HepG2 (cell line): Measurements from ENCODE around the gene CLEC2A. TPM values are rescaled to one million over a fixed set of nuclear protein-coding genes. Genes with fewer than 3 reads are reported as not detected.

Experiments used
- ATAC-seq: fragments of 200-7000 bp; cut with Tn5 transposase; 3 replicates; pipeline ENCODE4 v1.9.1; 2020; ENCODE audit warnings: mild to moderate bottlenecking, moderate library complexity
- BruUV-seq: library from RNA; stranded (reverse); fragments of 400-500 nt; replicated peaks from 2 replicates; lab custom pipeline; 2021; lab: Mats Ljungman, UMichigan
- CTCF ChIA-PET: fragments of 300-600 bp; formaldehyde crosslinking; extraction: SDS; loops from one replicate; lab custom pipeline; 2021; ENCODE audit warnings: low total read pairs, inconsistent platforms, low intra/inter-chr PET ratio; lab: Yijun Ruan, JAX
- POLR2A ChIA-PET: fragments of 350-600 bp; sonication (Branson Sonifier 250); formaldehyde crosslinking; loops from one replicate; lab custom pipeline; 2020; ENCODE audit warnings: antibody characterized with exemption, inconsistent platforms; lab: Yijun Ruan, JAX
- DNase-seq: peaks from one replicate; pipeline ENCODE4 v3.0.0-alpha.2; 2015; ENCODE audit warnings: low spot score
- FAIRE-seq: peaks from 3 replicates; lab custom pipeline; 2011; peaks lifted over from hg19 to GRCh38; lab: Jason Lieb, UNC
- H2AFZ ChIP-seq: one replicate; pipeline ENCODE4 v1.6.1; 2011; ENCODE audit warnings: low read length, inconsistent platforms
- H3K27ac ChIP-seq: fragments of 300-600 bp; 3 replicates; pipeline ENCODE4 v1.8.0; 2011; ENCODE audit warnings: mixed run types, mild to moderate bottlenecking, mixed read lengths, low read length, inconsistent platforms; ENCODE audit not compliant: insufficient read depth; ENCODE audit errors: extremely low read length
- H3K27me3 ChIP-seq, 2 experiments: fragments of 200-600 bp in 1 of 2; 2 replicates in 1 of 2; 3 replicates in 1 of 2; pipeline versions ENCODE4 v1.6.0 to v1.8.0; 2011; ENCODE audit warnings: low read length in 2 of 2, mild to moderate bottlenecking in 2 of 2, moderate library complexity in 2 of 2, inconsistent platforms in 1 of 2; ENCODE audit not compliant: insufficient read depth in 2 of 2, control insufficient read depth in 1 of 2
- H3K36me3 ChIP-seq, 2 experiments: fragments of 200-600 bp in 1 of 2; replicated peaks in 1 of 2; 2 replicates in 1 of 2; 3 replicates in 1 of 2; pipeline versions ENCODE4 v1.5.1 to v1.8.0; 2011; ENCODE audit warnings: low read length in 2 of 2, inconsistent platforms in 1 of 2; ENCODE audit not compliant: insufficient read depth in 2 of 2, control insufficient read depth in 1 of 2
- H3K4me1 ChIP-seq: 2 replicates; pipeline ENCODE4 v1.5.1; 2012; ENCODE audit warnings: low read length, inconsistent platforms; ENCODE audit not compliant: insufficient read depth
- H3K4me2 ChIP-seq: 2 replicates; pipeline ENCODE4 v1.6.0; 2011; ENCODE audit warnings: low read depth, low read length, inconsistent platforms
- H3K4me3 ChIP-seq, 3 experiments: fragments of 200-600 bp in 1 of 3; sonication (generic), shearing (Covaris generic) in 1 of 3; replicated peaks in 1 of 3; 2 replicates each; pipeline ENCODE4 v1.5.1; 2011 to 2016; ENCODE audit warnings: low read length in 3 of 3, inconsistent platforms in 2 of 3, low read depth in 2 of 3, mild to moderate bottlenecking in 2 of 3, control low read depth in 1 of 3, mixed read lengths in 1 of 3; ENCODE audit not compliant: insufficient read depth in 1 of 3
- H3K79me2 ChIP-seq: one replicate; pipeline ENCODE4 v1.6.1; 2011; ENCODE audit warnings: low read length, inconsistent platforms; ENCODE audit not compliant: insufficient read depth
- H3K9ac ChIP-seq: 2 replicates; pipeline ENCODE4 v1.6.0; 2011; ENCODE audit warnings: mild to moderate bottlenecking, low read depth, low read length, inconsistent platforms; ENCODE audit not compliant: insufficient read depth
- H3K9me3 ChIP-seq: 2 replicates; pipeline ENCODE4 v1.5.1; 2012; ENCODE audit warnings: mild to moderate bottlenecking, low read length
- H4K20me1 ChIP-seq: 2 replicates; pipeline ENCODE4 v1.6.0; 2011; ENCODE audit warnings: inconsistent platforms, mild to moderate bottlenecking, low read length, moderate library complexity; ENCODE audit not compliant: insufficient read depth
- ARNT ChIP-seq: fragments of 450-650 bp; IDR thresholded peaks from 2 replicates; pipeline ENCODE4 v1.6.1; 2017
- CREB1 ChIP-seq, 2 experiments: fragments of 450-650 bp in 1 of 2; IDR thresholded peaks; 2 replicates each; pipeline ENCODE4 v1.6.1; 2016 to 2017; ENCODE audit warnings: control low read depth in 1 of 2, mild to moderate bottlenecking in 1 of 2, missing compliant biosample characterization in 1 of 2, missing genetic modification characterization in 1 of 2
- EED ChIP-seq: sonication (generic); formaldehyde crosslinking; IDR thresholded peaks from 2 replicates; pipeline ENCODE4 v1.5.0; 2020; ENCODE audit warnings: mild to moderate bottlenecking, missing genetic modification reagents
- SMAD9 ChIP-seq: sonication (generic); formaldehyde crosslinking; IDR thresholded peaks from 2 replicates; pipeline ENCODE4 v1.5.1; 2020; ENCODE audit warnings: mild to moderate bottlenecking, missing genetic modification reagents
- ZFP36L1 ChIP-seq: sonication (generic); formaldehyde crosslinking; IDR thresholded peaks from 2 replicates; pipeline ENCODE4 v1.8.0; 2022; ENCODE audit warnings: mild to moderate bottlenecking, missing genetic modification reagents, moderate library complexity
- ZNF205 ChIP-seq: IDR thresholded peaks from 2 replicates; pipeline ENCODE4 v1.6.1; 2018; ENCODE audit warnings: missing biosample characterization, missing genetic modification reagents
- ZNF280B ChIP-seq: sonication (generic); formaldehyde crosslinking; IDR thresholded peaks from 2 replicates; pipeline ENCODE4 v1.5.0; 2020; ENCODE audit warnings: missing genetic modification reagents, mild to moderate bottlenecking, borderline replicate concordance
- ZNF354B ChIP-seq: sonication (generic); formaldehyde crosslinking; IDR thresholded peaks from 2 replicates; pipeline ENCODE4 v1.8.0; 2022; ENCODE audit warnings: mild to moderate bottlenecking, missing genetic modification reagents
- ZNF556 ChIP-seq: sonication (generic); formaldehyde crosslinking; IDR thresholded peaks from 2 replicates; pipeline ENCODE4 v1.4.0; 2020; ENCODE audit warnings: mild to moderate bottlenecking, missing genetic modification reagents, borderline replicate concordance
- WGBS: methylation state at CpG from one replicate; pipeline ENCODE4 v1.1.6; 2017; ENCODE audit warnings: low lambda C conversion rate; 5-methylcytosine and 5-hydroxymethylcytosine counted together
- in situ Hi-C: cut with HindIII; loops from 2 replicates; pipeline ENCODE4 v1.10.0; 2017; ENCODE audit warnings: low pct_unique_long_range_greater_than_20kb; ENCODE audit not compliant: extremely low pct_ligation_motif_present
- intact Hi-C: fragments of 100-400 bp; cut with micrococcal nuclease; formaldehyde crosslinking; loops from one replicate; pipeline ENCODE4 v1.10.0; 2022; ENCODE audit not compliant: unreplicated experiment
- polyA plus RNA-seq, 8 experiments: library from polyadenylated mRNA; depleted of rRNA in 3 of 8; stranded (reverse) in 7 of 8; unstranded in 1 of 8; fragments of >200 nt; fragmentation: Illumina TruSeq in 4 of 8; extraction: Trizol in 4 of 8; gene quantifications; 2 replicates each; pipeline versions ENCODE4 v1.2.1 to v1.2.3, GENCODE V29; 2011 to 2016; ENCODE audit warnings: low read depth in 4 of 8, missing spikeins in 1 of 8, mixed read lengths in 1 of 8; ENCODE audit not compliant: insufficient read depth in 1 of 8
- total RNA-seq, 5 experiments: library from RNA; depleted of rRNA; stranded (reverse); fragments of >200 nt; fragmentation: Illumina TruSeq; extraction: Trizol; gene quantifications; 2 replicates each; pipeline ENCODE4 v1.2.3, GENCODE V29; 2016; ENCODE audit warnings: low read depth in 1 of 5

Gene CLEC2A
- total and polyA plus RNA-seq, 2 of the 13 experiments (the other 11 are each of a cell fraction or from before 2014, with no cell fraction given), result not detected

GRCh38 chr12:9944391-9944790, 12.2 kb upstream of the CLEC2A start:
- no peak for DNase-seq
- POLR2A ChIA-PET, result no interaction called here
- no peak for ATAC-seq
- Histone ChIP-seq H3K9ac (no peak overlapping the region), H3K9me3 (no peaks in the 10 kb centered on the region), H3K79me2 (no peaks in the 10 kb centered on the region), H3K4me1 (no peaks in the 10 kb centered on the region), H4K20me1 (no peaks in the 10 kb centered on the region), H3K27me3 (peaks cover 0 to 4% of the 10 kb centered on the region in 2 experiments; a peak in 1 of 5 replicates), H3K27ac (no peak overlapping the region), H3K4me3 (no peak overlapping the region), H3K4me2 (no peak overlapping the region), H2AFZ (no peak overlapping the region), H3K36me3 (no peaks in the 10 kb centered on the region)
- intact Hi-C loops (no loop called here), in situ Hi-C loops (no loop called here)
- FAIRE-seq, result no peak
- CTCF ChIA-PET, result no interaction called here
- WGBS, result 31% methylated on average over 2 of the region's 2 CpGs
- TF ChIP-seq CREB1 (IDR thresholded peaks at IDR 0.05) (0 out of 2 replicates have a peak, but pooled peaks have one; percentile 11), CREB1 (CRISPR knock-in tag; IDR thresholded peaks at IDR 0.05) (no peak), ARNT (no peak)
- TF ChIP-seq, all 625 proteins: peak for 1
- no TSS peak for BruUV-seq

GRCh38 chr12:9943240-9943639, 11.1 kb upstream of the CLEC2A start:
- no TSS peak for BruUV-seq
- Histone ChIP-seq H3K27me3 (peaks cover 0 to 4% of the 10 kb centered on the region in 2 experiments; a peak in 1 of 5 replicates), H3K27ac (no peak overlapping the region), H2AFZ (no peak overlapping the region), H3K4me1 (no peaks in the 10 kb centered on the region), H3K4me3 (no peak overlapping the region), H3K36me3 (no peaks in the 10 kb centered on the region), H3K4me2 (no peak overlapping the region), H3K9ac (no peak overlapping the region), H3K9me3 (no peaks in the 10 kb centered on the region), H3K79me2 (no peaks in the 10 kb centered on the region), H4K20me1 (no peaks in the 10 kb centered on the region)
- FAIRE-seq (no peak), DNase-seq (no peak), ATAC-seq (no peak)
- no peak for TF ChIP-seq CREB1 (IDR thresholded peaks at IDR 0.05)
- TF ChIP-seq CREB1 (CRISPR knock-in tag; IDR thresholded peaks at IDR 0.05), result no peak
- TF ChIP-seq ZFP36L1 (CRISPR knock-in tag), result no peak
- no peak for TF ChIP-seq ZNF205 (CRISPR knock-in tag)
- TF ChIP-seq SMAD9 (CRISPR knock-in tag), result no peak
- TF ChIP-seq ZNF354B, result no peak
- no peak for TF ChIP-seq ZNF556 (CRISPR knock-in tag)
- no peak for TF ChIP-seq EED
- TF ChIP-seq ZNF280B, result no peak
- CTCF ChIA-PET, result no interaction called here
- 32% methylated on average over 6 of the region's 19 CpGs for whole genome bisulfite sequencing
- in situ Hi-C loops, result no loop called here
- POLR2A ChIA-PET, result no interaction called here
- intact Hi-C loops, result no loop called here
